ENCODE data around the gene PCDH9.

PCDH9 gene

GRCh38 chr13:67219113-67219512 is 11.0 kb downstream of the PCDH9 start:
- no peak overlapping the region for H3K4me3 ChIP-seq (IDR thresholded peaks at IDR 0.05; ENCODE audit: insufficient read depth, low read depth, low read length)
- H4K20me1 ChIP-seq (ENCODE audit: insufficient read depth), result no peaks in the 10 kb centered on the region
- no peak for TF ChIP-seq CTCF (conservative IDR thresholded peaks at IDR 0.05; ENCODE audit: low read depth, low read length)
- H3K9ac ChIP-seq, result no peak overlapping the region
- H2AFZ ChIP-seq (ENCODE audit: low read depth), result no peak overlapping the region
- no peak overlapping the region for H3K27ac ChIP-seq
- H3K36me3 ChIP-seq (ENCODE audit: insufficient read depth), result no peaks in the 10 kb centered on the region
- H3K79me2 ChIP-seq (ENCODE audit: insufficient read depth, low read depth), result no peaks in the 10 kb centered on the region
- H3K27me3 ChIP-seq (ENCODE audit: insufficient read depth, low read depth), result no peaks in the 10 kb centered on the region
- H3K4me1 ChIP-seq (ENCODE audit: low read depth, poor library complexity, severe bottlenecking), result peaks cover 17% of the 10 kb centered on the region
- no peak overlapping the region for H3K4me2 ChIP-seq

GRCh38 chr13:67217880-67218279 is 12.3 kb downstream of the PCDH9 start:
- Histone ChIP-seq H3K79me2 (ENCODE audit: insufficient read depth, low read depth) (no peaks in the 10 kb centered on the region), H3K9ac (no peak overlapping the region), H3K4me1 (ENCODE audit: low read depth, poor library complexity, severe bottlenecking) (peaks cover 7% of the 10 kb centered on the region), H3K36me3 (ENCODE audit: insufficient read depth) (no peaks in the 10 kb centered on the region), H3K27ac (no peak overlapping the region), H3K27me3 (ENCODE audit: insufficient read depth, low read depth) (no peaks in the 10 kb centered on the region), H4K20me1 (ENCODE audit: insufficient read depth) (no peaks in the 10 kb centered on the region), H2AFZ (ENCODE audit: low read depth) (no peak overlapping the region), H3K4me3 (IDR thresholded peaks at IDR 0.05; ENCODE audit: insufficient read depth, low read depth, low read length) (no peak overlapping the region), H3K4me2 (no peak overlapping the region)
- no peak for TF ChIP-seq CTCF (conservative IDR thresholded peaks at IDR 0.05; ENCODE audit: low read depth, low read length)

GRCh38 chr13:67216864-67217263 is 13.3 kb downstream of the PCDH9 start:
- TF ChIP-seq CTCF (conservative IDR thresholded peaks at IDR 0.05; ENCODE audit: low read depth, low read length), result no peak
- no peaks in the 10 kb centered on the region for H3K27me3 ChIP-seq (ENCODE audit: insufficient read depth, low read depth)

GRCh38 chr13:67210208-67210607 is 19.9 kb downstream of the PCDH9 start:
- Histone ChIP-seq H3K27ac (no peak overlapping the region), H3K79me2 (ENCODE audit: insufficient read depth, low read depth) (no peaks in the 10 kb centered on the region), H2AFZ (ENCODE audit: low read depth) (no peak overlapping the region), H3K4me3 (IDR thresholded peaks at IDR 0.05; ENCODE audit: insufficient read depth, low read depth, low read length) (no peak overlapping the region), H3K4me2 (no peak overlapping the region), H3K36me3 (ENCODE audit: insufficient read depth) (no peaks in the 10 kb centered on the region), H4K20me1 (ENCODE audit: insufficient read depth) (no peaks in the 10 kb centered on the region), H3K4me1 (ENCODE audit: low read depth, poor library complexity, severe bottlenecking) (no peaks in the 10 kb centered on the region), H3K9ac (no peak overlapping the region), H3K27me3 (ENCODE audit: insufficient read depth, low read depth) (no peaks in the 10 kb centered on the region)
- no peak for TF ChIP-seq CTCF (conservative IDR thresholded peaks at IDR 0.05; ENCODE audit: low read depth, low read length)

More at GRCh38 chr13:67216864-67217263, 13.3 kb downstream of the PCDH9 start:
- no peaks in the 10 kb centered on the region for H3K79me2 ChIP-seq (ENCODE audit: insufficient read depth, low read depth)
- no peak overlapping the region for H3K27ac ChIP-seq
- peaks cover 5% of the 10 kb centered on the region for H3K4me1 ChIP-seq (ENCODE audit: low read depth, poor library complexity, severe bottlenecking)
- H3K4me2 ChIP-seq, result no peak overlapping the region
- H3K36me3 ChIP-seq (ENCODE audit: insufficient read depth), result no peaks in the 10 kb centered on the region
- no peak overlapping the region for H2AFZ ChIP-seq (ENCODE audit: low read depth)
- no peak overlapping the region for H3K9ac ChIP-seq
- no peak overlapping the region for H3K4me3 ChIP-seq (IDR thresholded peaks at IDR 0.05; ENCODE audit: insufficient read depth, low read depth, low read length)
- no peaks in the 10 kb centered on the region for H4K20me1 ChIP-seq (ENCODE audit: insufficient read depth)

Measured in KMS-11 (cell line).